DND-41 (cell line): ENCODE data around the gene PLSCR4.

Source experiments
- CTCF ChIP-seq: IDR thresholded peaks from 2 replicates; pipeline ENCODE4 v1.5.1; 2012; ENCODE audit warnings: borderline replicate concordance, low read length, moderate library complexity, mild to moderate bottlenecking; ENCODE audit not compliant: poor library complexity, severe bottlenecking; ENCODE audit errors: extremely low read depth
- EZH2 ChIP-seq: IDR thresholded peaks from 3 replicates; pipeline ENCODE4 v1.6.1; 2012; ENCODE audit warnings: borderline replicate concordance, low read depth, mild to moderate bottlenecking, moderate library complexity, low read length, inconsistent platforms; ENCODE audit not compliant: severe bottlenecking

GRCh38 chr3:146243559-146243958 lies 7.3 kb downstream of the PLSCR4 start:
- TF ChIP-seq CTCF, result no peak
- no peak for TF ChIP-seq EZH2
